ENCODE results near the gene ADH1C.

The ADH1C gene

DNA sequence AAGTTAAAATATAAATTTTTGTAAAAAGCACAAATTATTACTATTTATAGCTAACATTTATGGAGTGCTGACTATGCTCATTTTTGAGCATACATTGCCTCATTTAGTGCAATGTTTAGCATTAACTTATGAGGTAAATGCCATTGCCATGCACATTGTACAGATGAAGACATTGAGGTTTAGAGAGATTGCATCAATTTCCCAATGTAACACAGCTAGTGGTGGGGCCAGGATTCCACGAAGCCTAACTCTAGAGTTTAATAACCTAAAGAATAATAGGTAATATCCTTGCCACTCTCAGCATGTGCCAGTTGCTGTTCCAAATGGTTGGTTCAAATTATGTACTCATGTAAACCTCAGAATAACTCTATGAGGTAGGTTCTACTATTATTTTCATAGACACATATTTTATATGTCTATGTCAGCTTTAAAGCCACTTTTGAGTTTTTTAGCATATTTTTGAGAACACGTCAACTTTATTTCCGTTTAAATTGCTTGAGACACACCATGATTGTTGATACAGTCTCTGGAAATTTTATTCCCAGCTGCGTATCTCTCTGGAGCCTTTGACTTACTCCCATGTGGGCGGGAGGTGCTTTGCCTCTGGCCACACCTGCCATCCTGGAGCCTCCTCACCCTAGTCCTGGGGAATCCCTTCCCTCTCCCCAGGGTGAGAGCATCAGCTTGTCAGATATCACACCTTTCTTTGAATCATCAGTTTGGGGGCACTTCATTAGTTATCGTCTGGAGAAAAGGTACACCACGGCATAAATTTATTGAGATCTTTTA lies 51.0 kb downstream of the ADH1C start:
- no peak for DNase-seq (ENCODE audit: low spot score)

GRCh38 chr4:99300934-99301333 lies 51.6 kb downstream of the ADH1C start:
- DNase-seq (ENCODE audit: low spot score) = no peak

GRCh38 chr4:99293357-99293756 lies 59.2 kb downstream of the ADH1C start:
- DNase-seq (ENCODE audit: low spot score) = no peak

DNA sequence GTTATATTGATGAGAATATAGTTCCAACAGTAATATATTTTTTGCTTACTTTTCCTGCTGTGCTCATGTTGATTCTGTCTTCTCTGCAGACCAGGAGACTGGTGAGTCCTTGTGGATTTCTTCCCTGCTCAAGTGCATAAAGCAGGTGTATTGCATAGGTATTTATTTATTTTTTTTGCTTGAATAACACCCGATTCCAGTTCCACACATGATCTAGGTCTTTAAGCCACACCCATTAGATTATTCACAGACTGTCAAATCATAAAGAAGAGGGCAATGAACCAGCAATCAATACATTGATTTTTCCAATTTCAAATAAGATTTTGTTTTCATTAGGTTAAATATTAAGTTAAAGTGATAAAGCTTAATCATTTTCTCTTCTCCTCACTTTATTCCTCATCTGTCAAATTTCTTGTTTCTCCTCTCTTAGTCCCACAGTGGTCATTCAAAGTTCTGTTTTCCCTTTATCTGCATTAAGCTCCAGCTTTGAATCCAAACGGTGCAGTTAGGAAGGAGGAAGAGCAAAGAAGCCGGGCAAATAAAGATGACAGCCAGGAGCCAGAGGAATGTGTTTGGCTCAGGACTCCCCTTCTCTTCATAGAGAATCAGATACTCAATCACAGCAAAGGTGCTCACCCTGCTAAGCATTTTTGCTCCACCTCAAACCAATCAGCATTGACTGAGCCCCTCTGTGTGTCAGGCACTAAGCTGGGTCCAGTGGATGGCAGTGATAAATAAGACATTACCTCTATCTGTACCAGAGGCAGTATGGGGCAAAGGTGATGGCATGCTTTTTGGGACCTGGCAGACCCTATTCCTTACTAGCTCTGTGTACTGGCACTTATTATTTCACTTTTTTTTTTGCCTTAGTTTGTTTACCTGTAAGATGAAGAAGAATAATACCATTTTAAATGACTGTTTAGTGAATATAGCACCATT lies 61.4 kb downstream of the ADH1C start, which contains the start of gene ADH1A:
Gene ADH1A, minus strand, starts transcription at position 138 of the 939 bp plus-strand sequence. Its CDS starts 71 bp downstream, at position 67.
- no peak for DNase-seq (ENCODE audit: low spot score)
